Activated naive CD8-positive, alpha-beta T cell treated with anti-CD3 and anti-CD28 coated beads, Interleukin-2, amount 10 ng/mL, durations not matched to agents 7 days and 5 days (primary cell): ENCODE data around the gene COLEC12. TPM values are rescaled to one million over a fixed set of nuclear protein-coding genes. Genes with fewer than 3 reads are reported as not detected.

Experiments used
- ATAC-seq: fragments of 150-1000 bp; cut with Tn5 transposase; one replicate; pipeline ENCODE4 v1.10.0; 2021; ENCODE audit warnings: low read depth, moderate library complexity
- POLR2A ChIA-PET: fragments of 350-600 bp; sonication (Branson Sonifier 250); formaldehyde crosslinking; loops from one replicate; lab custom pipeline; 2021; ENCODE audit warnings: antibody characterized with exemption; lab: Charles Lee
- DNase-seq: peaks from one replicate; pipeline ENCODE4 v3.0.0; 2021
- H3K27ac Mint-ChIP-seq: one replicate; pipeline ENCODE4 v1.8.0; 2022; ENCODE audit warnings: mild to moderate bottlenecking, mixed read lengths
- H3K27me3 Mint-ChIP-seq: one replicate; pipeline ENCODE4 v1.8.0; 2022; ENCODE audit warnings: mild to moderate bottlenecking, moderate library complexity, mixed read lengths
- H3K36me3 Mint-ChIP-seq: one replicate; pipeline ENCODE4 v1.8.0; 2021; ENCODE audit warnings: mild to moderate bottlenecking, mixed read lengths
- H3K4me1 Mint-ChIP-seq: one replicate; pipeline ENCODE4 v1.8.0; 2021; ENCODE audit warnings: mixed read lengths
- H3K4me3 Mint-ChIP-seq: one replicate; pipeline ENCODE4 v1.8.0; 2022; ENCODE audit warnings: mild to moderate bottlenecking, moderate library complexity, mixed read lengths
- H3K9me3 Mint-ChIP-seq: one replicate; pipeline ENCODE4 v1.8.0; 2021; ENCODE audit warnings: mixed read lengths
- total RNA-seq, 2 experiments: library from RNA; stranded (reverse); gene quantifications; one replicate each; pipeline ENCODE4 v1.2.3, GENCODE V29; 2021

COLEC12 gene
- total RNA-seq, 2 experiments from 2014 or later: 0.06 to 0.11 TPM

DNA sequence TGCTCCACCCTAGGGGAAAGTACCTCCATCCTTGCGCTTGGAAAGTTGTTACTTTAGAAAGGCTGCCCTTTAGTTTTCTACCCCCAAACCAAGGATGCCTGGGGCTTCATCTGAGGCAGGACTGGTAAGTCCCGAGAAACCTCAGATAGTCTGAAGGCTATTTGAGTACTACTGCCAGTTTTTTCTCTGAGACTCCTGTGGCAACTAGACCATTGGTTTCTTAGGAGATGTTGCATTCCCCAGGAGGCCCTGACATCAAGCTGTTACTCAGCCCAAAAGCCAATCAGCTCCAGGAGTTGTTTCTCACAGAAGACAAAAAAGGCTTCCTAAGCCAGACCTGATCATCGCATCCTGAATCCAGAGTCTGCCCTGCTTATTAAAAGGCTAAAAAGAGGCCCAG, 67.2 kb downstream of the COLEC12 start:
- Mint-ChIP-seq H3K4me3 (no peak overlapping the region), H3K4me1 (no peaks in the 10 kb centered on the region), H3K9me3 (no peaks in the 10 kb centered on the region), H3K36me3 (no peaks in the 10 kb centered on the region), H3K27ac (no peak overlapping the region), H3K27me3 (peaks cover 10% of the 10 kb centered on the region)
- no peak for DNase-seq
- no peak for ATAC-seq
- POLR2A ChIA-PET: no interaction called here

DNA sequence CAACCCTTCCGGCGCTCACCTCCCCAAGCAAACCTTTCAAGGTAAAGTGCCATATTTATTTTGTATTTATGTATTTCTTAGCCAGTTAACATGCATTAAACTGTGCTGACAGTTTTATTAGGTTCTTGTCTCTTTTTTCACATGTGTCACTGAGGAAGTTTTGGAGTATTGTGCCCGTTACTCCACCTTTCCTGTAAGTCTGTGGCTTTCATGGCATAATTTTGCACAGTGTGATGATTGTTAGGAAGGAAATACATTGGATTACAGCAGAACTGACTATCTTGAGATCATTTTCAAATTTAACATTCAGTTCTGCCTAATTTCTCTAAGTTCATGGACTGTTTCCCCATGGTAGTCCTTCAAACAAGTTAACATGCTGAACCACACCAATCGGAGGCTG, 67.7 kb downstream of the COLEC12 start:
- Mint-ChIP-seq H3K4me3 (no peak overlapping the region), H3K4me1 (no peaks in the 10 kb centered on the region), H3K27me3 (peaks cover 10% of the 10 kb centered on the region), H3K27ac (no peak overlapping the region), H3K36me3 (no peaks in the 10 kb centered on the region), H3K9me3 (no peaks in the 10 kb centered on the region)
- ATAC-seq: no peak
- POLR2A ChIA-PET: no interaction called here
- no peak for DNase-seq

DNA sequence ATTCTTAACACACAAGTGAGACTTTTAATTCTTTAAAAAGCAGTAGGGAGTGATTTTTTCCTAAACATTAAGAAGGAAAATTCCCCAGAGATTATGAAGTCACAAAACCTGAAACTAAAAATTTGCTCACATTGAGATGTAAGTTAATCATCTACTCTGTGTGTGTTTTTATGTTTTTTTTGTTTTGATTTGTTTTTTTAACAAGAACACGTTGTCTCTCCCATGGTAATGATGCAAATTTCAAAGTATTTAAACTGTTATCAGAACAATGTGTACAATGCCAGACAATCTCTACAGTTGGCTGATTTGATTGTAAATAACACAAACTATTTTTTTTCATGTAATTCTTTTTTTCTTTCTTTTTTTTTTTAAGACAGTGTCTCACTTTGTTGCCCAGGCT, 71.5 kb downstream of the COLEC12 start:
- POLR2A ChIA-PET: no interaction called here
- Mint-ChIP-seq H3K4me3 (no peak overlapping the region), H3K4me1 (no peaks in the 10 kb centered on the region)

DNA sequence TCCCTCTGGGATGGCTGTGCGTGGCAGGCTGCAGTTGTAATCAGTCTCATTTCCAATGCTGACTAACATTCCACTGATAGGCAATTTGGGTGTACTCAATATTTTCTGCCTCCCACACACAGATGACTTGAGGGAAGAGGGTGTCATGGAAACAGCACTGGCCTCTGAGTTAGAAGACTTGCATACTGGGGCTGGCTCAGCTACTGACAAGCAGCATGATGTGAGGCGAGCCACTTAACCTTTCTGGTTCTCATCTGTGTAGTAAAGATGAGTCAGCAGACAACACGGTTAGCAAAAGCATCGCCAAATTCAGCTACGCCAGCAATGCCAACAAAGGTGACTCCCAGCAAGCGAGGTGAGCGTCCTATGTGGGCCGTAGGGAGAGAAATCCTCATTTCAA, 73.5 kb downstream of the COLEC12 start:
- Mint-ChIP-seq H3K36me3 (no peaks in the 10 kb centered on the region), H3K4me3 (no peak overlapping the region), H3K4me1 (no peaks in the 10 kb centered on the region), H3K27ac (no peak overlapping the region), H3K27me3 (no peaks in the 10 kb centered on the region), H3K9me3 (no peaks in the 10 kb centered on the region)
- DNase-seq: no peak
- POLR2A ChIA-PET: no interaction called here
- ATAC-seq: no peak

More for the DNA sequence above, 71.5 kb downstream of the COLEC12 start:
- DNase-seq: no peak
- H3K27me3 Mint-ChIP-seq: peaks cover 4% of the 10 kb centered on the region
- no peaks in the 10 kb centered on the region for H3K9me3 Mint-ChIP-seq
- no peak overlapping the region for H3K27ac Mint-ChIP-seq
- no peak for ATAC-seq
- no peaks in the 10 kb centered on the region for H3K36me3 Mint-ChIP-seq

DNA sequence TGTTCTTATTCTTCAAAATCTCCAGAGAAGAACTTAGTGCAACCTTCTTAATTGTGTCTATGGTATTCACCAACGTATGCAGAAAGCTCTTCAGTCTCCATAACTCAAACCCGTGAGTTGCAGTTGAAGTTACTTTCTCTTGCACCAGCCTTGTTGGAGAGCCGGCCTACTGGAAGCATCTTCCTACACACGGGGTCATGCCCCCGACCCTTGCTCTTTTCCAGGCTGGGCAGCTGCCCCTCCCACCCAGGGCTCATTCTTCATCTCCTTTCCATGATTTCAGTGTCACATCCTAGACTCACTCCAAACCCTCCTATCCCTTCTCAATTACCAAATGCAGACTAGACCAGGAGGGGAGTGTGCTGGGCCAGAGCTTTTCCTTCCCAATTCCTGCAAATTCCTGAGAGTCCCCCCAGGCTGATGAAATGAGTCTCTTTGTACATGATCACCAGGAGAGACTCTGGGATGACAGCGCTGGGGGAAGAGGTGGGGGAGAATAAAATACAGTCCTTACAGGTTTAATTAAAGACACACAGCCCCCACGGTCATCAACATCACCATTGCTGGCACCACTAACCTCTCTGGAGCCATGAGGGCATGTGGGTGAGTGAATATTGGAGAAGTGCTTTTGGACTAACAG, 75.3 kb downstream of the COLEC12 start:
- Mint-ChIP-seq H3K4me1 (no peaks in the 10 kb centered on the region), H3K9me3 (no peaks in the 10 kb centered on the region), H3K4me3 (no peak overlapping the region), H3K27me3 (no peaks in the 10 kb centered on the region), H3K36me3 (no peaks in the 10 kb centered on the region), H3K27ac (no peak overlapping the region)
- POLR2A ChIA-PET: no interaction called here
- DNase-seq: no peak
- ATAC-seq: no peak

DNA sequence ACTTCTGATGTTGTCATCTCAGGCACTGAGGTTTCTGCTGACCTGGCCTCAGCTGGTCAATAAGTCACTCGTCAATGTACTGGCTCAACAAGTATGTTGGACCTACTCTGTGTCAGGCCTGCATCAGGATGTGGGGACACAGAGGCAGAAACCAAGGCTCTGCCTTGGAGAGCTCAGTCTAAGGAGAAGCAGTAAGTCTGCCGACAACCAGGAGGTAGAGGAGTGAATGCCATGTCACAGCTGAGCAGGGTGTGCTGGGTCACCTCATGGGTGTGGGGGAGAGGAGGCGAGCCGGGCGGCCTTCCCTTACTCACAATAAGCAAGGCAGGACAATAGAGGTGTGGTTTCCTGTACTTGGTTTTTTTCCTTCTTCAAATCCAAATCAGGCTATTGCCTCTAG, 75.8 kb downstream of the COLEC12 start:
- Mint-ChIP-seq H3K27ac (no peak overlapping the region), H3K9me3 (no peaks in the 10 kb centered on the region), H3K4me1 (no peaks in the 10 kb centered on the region), H3K27me3 (peaks cover 2% of the 10 kb centered on the region), H3K36me3 (no peaks in the 10 kb centered on the region), H3K4me3 (no peak overlapping the region)
- DNase-seq (no peak), ATAC-seq (no peak)
- POLR2A ChIA-PET: no interaction called here

DNA sequence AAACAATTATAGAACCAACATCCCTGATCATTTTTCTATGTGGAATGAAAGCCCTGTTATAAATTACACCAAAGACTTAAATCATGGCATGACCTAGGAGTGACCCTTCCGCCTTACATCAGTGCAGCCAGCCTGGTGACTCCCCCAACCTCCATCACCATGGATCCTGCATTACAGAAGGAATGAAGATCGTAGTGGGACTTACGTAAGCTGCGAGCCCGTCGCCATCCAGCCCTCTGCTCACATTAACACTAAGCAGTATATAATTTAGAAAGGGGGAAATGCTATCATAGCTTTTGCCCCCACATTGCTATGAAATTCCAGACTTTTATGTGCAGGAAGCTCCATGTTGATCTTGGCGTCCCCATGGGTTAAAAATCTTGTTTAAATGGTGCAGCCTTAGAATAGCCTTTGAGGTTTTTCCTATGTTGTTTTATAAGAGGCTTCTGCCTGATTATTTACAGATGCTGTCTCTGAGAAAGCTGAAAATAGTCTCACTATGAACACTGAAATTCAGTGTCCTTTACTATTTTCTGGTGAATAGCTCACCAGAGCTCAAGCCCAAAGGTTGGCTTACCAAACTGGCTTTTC, 76.3 kb downstream of the COLEC12 start:
- ATAC-seq (no peak), DNase-seq (no peak)
- H3K27me3 Mint-ChIP-seq: peaks cover 2% of the 10 kb centered on the region
- POLR2A ChIA-PET: no interaction called here
- no peak overlapping the region for H3K4me3 Mint-ChIP-seq
- no peaks in the 10 kb centered on the region for H3K4me1 Mint-ChIP-seq
- no peak overlapping the region for H3K27ac Mint-ChIP-seq
- H3K36me3 Mint-ChIP-seq: no peaks in the 10 kb centered on the region
- no peaks in the 10 kb centered on the region for H3K9me3 Mint-ChIP-seq

DNA sequence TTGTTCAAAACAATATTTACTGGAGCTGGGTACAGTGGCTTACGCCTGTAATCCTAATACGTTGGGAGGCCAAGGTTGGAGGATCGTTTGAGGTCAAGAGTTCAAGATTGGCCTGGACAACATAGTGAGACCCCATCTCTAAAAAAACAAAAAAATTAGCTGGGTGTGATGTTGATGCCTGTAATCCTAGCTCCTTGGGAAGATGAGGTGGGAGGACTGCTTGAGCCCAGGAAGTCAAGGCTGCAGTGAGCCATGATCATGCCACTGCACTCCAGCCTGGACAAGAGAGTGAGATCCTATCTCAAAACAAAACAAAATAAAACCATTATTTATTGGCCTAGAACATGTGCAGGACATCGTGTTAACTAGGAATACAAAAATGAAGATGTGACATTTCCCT, 77.5 kb downstream of the COLEC12 start:
- Mint-ChIP-seq H3K27me3 (peaks cover 2% of the 10 kb centered on the region), H3K4me3 (no peak overlapping the region), H3K36me3 (no peaks in the 10 kb centered on the region), H3K4me1 (no peaks in the 10 kb centered on the region), H3K27ac (no peak overlapping the region), H3K9me3 (no peaks in the 10 kb centered on the region)
- ATAC-seq (no peak), DNase-seq (no peak)
- POLR2A ChIA-PET: no interaction called here

DNA sequence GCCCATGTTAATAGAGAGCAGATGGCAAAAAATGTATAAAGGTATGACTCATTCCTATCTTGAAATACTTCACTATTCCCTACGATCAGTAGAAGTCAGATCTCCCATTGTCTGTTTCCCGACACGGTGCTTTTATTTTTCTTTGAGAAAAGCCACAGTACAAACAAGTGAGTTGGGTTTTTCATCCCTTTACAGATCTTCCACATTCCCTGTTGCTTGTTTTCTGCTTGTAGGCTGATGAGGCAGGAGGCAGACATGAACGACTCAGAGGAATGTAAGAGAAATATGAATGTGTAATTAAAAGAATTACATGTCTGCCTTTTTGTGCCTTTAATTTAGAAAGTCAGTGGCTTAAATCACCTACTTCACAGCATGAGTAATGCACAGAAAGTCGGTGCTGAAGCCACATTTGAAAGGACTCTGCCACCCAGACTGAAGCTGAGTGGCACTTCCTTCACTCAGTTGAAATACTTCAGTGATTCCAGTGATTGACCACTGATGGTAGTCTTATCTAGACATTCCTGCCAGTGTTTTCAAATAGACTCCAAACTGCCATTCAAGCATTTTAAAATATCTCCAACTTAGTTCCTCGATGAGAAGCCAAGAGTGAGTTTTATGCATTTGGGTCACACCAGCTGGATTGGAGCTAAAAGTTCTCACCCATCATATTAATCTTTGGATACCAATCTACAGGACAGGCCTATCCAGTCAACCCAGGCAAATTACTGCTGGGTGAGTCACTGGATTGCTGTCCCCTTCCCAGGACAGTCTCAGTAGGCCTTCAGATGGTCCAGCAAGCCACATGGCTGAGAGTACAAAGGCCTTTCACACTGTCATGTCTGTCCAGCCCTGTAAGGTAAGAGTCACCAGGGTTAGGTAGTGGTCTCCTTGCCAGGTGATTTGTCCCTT, 79.0 kb downstream of the COLEC12 start:
- peaks cover 2% of the 10 kb centered on the region for H3K27me3 Mint-ChIP-seq
- no peaks in the 10 kb centered on the region for H3K36me3 Mint-ChIP-seq
- no peaks in the 10 kb centered on the region for H3K9me3 Mint-ChIP-seq
- no peak overlapping the region for H3K27ac Mint-ChIP-seq
- DNase-seq (no peak), ATAC-seq (no peak)
- H3K4me1 Mint-ChIP-seq: no peaks in the 10 kb centered on the region
- H3K4me3 Mint-ChIP-seq: no peak overlapping the region
- POLR2A ChIA-PET: no interaction called here

DNA sequence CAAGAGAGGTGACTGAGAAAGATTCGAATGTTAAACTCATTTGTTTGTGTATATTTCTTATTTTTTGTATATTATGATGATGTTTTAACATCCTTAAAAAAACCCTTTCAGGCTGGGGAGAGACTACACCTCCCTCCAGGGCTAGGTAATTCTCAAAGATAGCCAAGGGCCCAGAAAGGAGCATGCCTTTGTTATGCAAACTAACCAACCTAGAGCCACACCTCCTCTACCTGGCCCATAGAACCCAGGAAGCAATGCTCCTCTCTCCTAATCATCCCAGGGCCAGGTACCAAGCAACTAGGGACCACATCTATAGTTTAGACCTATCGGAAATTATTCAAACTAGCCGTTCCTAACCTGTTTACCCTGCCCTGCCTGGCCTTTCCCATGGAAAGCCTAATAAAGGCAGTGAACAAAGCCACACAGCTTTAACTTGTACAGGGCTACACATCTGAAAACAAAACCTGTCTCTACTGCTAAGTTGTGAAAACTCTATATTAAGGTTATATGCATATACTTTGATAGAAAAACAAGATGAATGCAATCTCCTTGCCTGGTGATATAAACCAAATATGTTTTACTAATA, 79.7 kb downstream of the COLEC12 start:
- Mint-ChIP-seq H3K4me3 (no peak overlapping the region), H3K9me3 (no peaks in the 10 kb centered on the region), H3K4me1 (no peaks in the 10 kb centered on the region), H3K36me3 (no peaks in the 10 kb centered on the region), H3K27ac (no peak overlapping the region), H3K27me3 (peaks cover 2% of the 10 kb centered on the region)
- ATAC-seq (no peak), DNase-seq (no peak)
- POLR2A ChIA-PET: no interaction called here

DNA sequence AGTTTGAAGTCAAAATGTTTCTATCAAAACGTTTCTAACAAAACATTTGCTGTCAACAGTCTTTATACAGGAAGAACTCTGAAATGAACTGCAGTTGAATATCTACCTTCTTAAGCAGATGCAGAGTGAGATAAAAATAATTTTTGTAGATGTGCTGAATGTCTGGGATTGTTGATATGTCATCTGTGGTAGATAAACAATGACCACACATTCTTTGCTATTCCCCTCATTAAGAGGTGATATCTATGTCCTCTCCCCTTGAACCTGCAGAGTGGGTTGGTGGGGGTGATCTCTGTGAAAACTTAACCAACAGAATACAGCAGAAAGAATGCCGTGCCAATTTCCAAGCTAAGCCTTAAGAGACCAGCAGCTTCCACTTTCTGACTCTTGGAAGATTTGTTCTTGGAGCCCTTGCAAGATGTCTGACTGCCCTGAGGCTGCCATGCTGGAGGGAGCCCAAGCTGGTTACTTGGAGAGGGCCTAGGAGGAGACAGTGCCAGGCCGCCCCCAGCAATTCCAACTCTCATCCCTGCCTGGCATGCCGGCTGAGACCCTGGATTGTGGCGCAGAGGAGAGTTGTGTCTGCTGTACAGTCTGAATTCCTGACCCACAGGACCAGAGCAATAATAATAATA, 80.8 kb downstream of the COLEC12 start:
- DNase-seq: no peak
- Mint-ChIP-seq H3K4me3 (no peak overlapping the region), H3K27me3 (peaks cover 2% of the 10 kb centered on the region), H3K36me3 (no peaks in the 10 kb centered on the region), H3K9me3 (no peaks in the 10 kb centered on the region), H3K27ac (no peak overlapping the region), H3K4me1 (no peaks in the 10 kb centered on the region)
- POLR2A ChIA-PET: no interaction called here
- no peak for ATAC-seq

DNA sequence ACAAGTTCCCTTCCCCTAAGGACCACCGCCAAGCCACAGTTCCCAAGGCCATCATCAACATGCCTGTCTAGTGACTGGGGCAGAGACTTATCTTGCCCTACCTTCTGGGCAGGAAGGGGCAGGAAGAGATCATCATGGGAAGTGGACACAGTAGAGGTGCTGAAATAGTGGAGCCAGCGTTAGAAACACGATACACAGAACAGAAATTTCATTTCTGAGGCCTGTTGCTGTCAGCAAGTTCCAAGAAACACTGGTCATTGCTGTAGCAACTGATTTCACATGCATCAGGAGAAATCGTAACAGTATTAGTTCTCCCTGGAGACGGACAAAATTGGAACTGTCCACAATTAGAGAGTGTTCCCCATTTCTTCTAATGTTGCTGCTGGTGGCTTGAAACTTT, 83.0 kb downstream of the COLEC12 start:
- peaks cover 3% of the 10 kb centered on the region for H3K9me3 Mint-ChIP-seq
- H3K4me3 Mint-ChIP-seq: no peak overlapping the region
- DNase-seq: no peak
- POLR2A ChIA-PET: no interaction called here
- no peaks in the 10 kb centered on the region for H3K4me1 Mint-ChIP-seq
- no peak for ATAC-seq
- H3K27me3 Mint-ChIP-seq: peaks cover 6% of the 10 kb centered on the region
- H3K27ac Mint-ChIP-seq: no peak overlapping the region
- H3K36me3 Mint-ChIP-seq: no peaks in the 10 kb centered on the region

DNA sequence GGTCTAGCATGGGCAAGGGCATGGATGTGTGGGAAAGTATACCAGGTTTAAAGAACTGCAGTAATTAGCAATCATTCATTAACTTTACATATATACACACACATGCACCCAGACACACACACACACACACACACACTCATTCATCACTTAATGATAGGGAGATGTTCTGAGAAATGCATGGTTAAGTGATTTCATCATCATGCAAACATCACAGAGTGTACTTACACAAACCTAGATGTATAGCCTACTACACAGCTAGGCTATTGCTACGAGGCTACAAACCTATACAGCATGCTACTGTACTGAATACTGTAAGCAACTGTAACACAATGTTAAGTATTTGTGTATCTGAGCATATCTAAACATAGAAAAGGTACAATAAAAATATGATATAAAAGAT, 83.6 kb downstream of the COLEC12 start:
- Mint-ChIP-seq H3K4me1 (no peaks in the 10 kb centered on the region), H3K27ac (no peak overlapping the region), H3K27me3 (peaks cover 10% of the 10 kb centered on the region), H3K4me3 (no peak overlapping the region), H3K9me3 (peaks cover 3% of the 10 kb centered on the region), H3K36me3 (no peaks in the 10 kb centered on the region)
- POLR2A ChIA-PET: no interaction called here
- DNase-seq: no peak
- ATAC-seq: no peak
